GM10248 (cell line): Measurements from ENCODE around the gene SLC41A3.

ENCODE experiments used
- CTCF ChIA-PET: fragments of 300-600 bp; sonication (Branson Sonifier 250); formaldehyde crosslinking; extraction: SDS; loops from one replicate; lab custom pipeline; 2021; ENCODE audit warnings: antibody characterized with exemption; lab: Yijun Ruan, JAX
- POLR2A ChIA-PET: fragments of 350-650 bp; sonication (Branson Sonifier 250); formaldehyde crosslinking; extraction: SDS; loops from one replicate; lab custom pipeline; 2020; ENCODE audit warnings: antibody characterized with exemption; lab: Yijun Ruan, JAX
- DNase-seq: peaks from one replicate; pipeline ENCODE4 v3.0.0; 2012; ENCODE audit errors: extremely low spot score
- CTCF ChIP-seq: IDR thresholded peaks from 2 replicates; pipeline ENCODE4 v1.5.1; 2012; ENCODE audit warnings: mild to moderate bottlenecking, low read depth; ENCODE audit errors: extremely low read depth, missing control alignments, control extremely low read depth

SLC41A3 gene

GRCh38 chr3:126126286-126126685 is 42.4 kb upstream of the SLC41A3 start:
- ChIA-PET POLR2A (no interaction called here), CTCF (no interaction called here)
- no peak for TF ChIP-seq CTCF
- no peak for DNase-seq

DNA sequence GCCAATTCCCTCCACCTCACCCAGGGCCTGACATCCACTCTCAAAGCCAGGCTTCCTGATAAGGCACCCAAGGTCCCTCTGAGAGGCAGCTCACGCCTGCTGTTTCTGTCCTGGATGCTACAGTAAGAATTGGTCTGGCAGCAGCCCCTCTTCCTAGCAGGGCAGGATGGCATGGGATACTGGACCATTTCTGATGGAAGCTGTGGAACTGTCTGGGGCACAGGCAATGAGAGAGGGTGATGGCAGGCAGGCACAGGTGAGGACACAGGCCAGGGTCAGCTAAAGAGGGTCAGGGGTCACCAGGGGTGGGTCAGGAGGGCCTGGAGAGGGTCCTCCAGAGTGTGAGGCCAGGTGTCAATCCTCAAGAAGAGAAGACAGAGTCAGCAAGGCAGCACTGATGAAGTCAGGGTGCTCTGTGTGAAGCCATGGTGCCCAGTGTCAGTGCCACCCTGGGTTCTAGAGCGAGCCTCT is 41.9 kb upstream of the SLC41A3 start:
- POLR2A ChIA-PET, result no interaction called here
- no peak for DNase-seq
- CTCF ChIA-PET, result interaction anchor here (1.3 kb wide), 1 partner anchor 8 kb away, joined by 3 read pairs; no protein-coding TSS in a partner anchor
- TF ChIP-seq CTCF, result no peak

DNA sequence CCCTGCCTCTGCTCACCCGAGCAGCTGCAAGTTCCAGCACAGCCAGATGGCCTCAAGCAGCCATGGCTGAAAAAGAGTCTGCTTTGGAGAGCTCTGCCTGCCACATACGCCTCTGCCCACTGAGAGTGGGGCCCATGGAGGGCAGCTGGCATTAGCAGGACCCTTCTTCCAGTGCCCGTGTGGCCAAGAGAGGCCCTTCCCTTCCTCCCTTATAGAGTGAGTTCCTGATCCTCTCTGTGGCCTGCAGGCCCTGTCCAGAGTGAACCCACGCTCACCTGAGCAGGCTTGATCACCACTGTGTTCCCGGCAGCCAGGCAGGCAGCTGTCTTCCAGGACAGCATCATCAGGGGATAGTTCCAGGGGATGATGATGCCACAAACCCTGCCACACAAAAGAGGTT is 41.4 kb upstream of the SLC41A3 start:
- no peak for TF ChIP-seq CTCF
- DNase-seq, result no peak
- CTCF ChIA-PET, result interaction anchor here (1.3 kb wide), 1 partner anchor 9 kb away, joined by 3 read pairs; no protein-coding TSS in a partner anchor
- POLR2A ChIA-PET, result no interaction called here

GRCh38 chr3:126124896-126125295 is 41.0 kb upstream of the SLC41A3 start:
- TF ChIP-seq CTCF, result no peak
- no peak for DNase-seq
- ChIA-PET POLR2A (no interaction called here), CTCF (interaction anchor here (1.3 kb wide), 1 partner anchor 9 kb away, joined by 3 read pairs; no protein-coding TSS in a partner anchor)

- no peak for TF ChIP-seq CTCF
- DNase-seq, result no peak
- POLR2A ChIA-PET, result no interaction called here
- CTCF ChIA-PET, result no interaction called here
These were observed 40.4 kb upstream of the SLC41A3 start for GRCh38 chr3:126124148-126124868.

- ChIA-PET CTCF (interaction anchor here (2.8 kb wide), 1 partner anchor 12 kb away, joined by 13 read pairs; no protein-coding TSS in a partner anchor), POLR2A (no interaction called here)
- no peak for TF ChIP-seq CTCF
- no peak for DNase-seq
These were observed 37.7 kb upstream of the SLC41A3 start for GRCh38 chr3:126121632-126122031.
